Measurements from ENCODE around the gene HSD3B2. TPM values are rescaled to one million over a fixed set of nuclear protein-coding genes. Genes with fewer than 3 reads are reported as not detected.

HSD3B2 gene
- total RNA-seq, 2 donors from 2014 or later, result not detected

- DNase-seq, result no peak
- intact Hi-C loops (cut with DNase I), result no loop called here
- no peak for ATAC-seq
Measured at GRCh38 chr1:119390526-119390925, 24.4 kb upstream of the HSD3B2 start.

GRCh38 chr1:119391749-119392148 is 23.2 kb upstream of the HSD3B2 start:
- no peak for DNase-seq
- intact Hi-C loops (cut with DNase I), result no loop called here
- no peak for ATAC-seq

GRCh38 chr1:119394085-119394484 is 20.9 kb upstream of the HSD3B2 start:
- intact Hi-C loops (cut with DNase I), result no loop called here
- ATAC-seq (no peak), DNase-seq (no peak)

- DNase-seq, result no peak
- no peak for ATAC-seq
Measured at GRCh38 chr1:119396982-119397381, 18.0 kb upstream of the HSD3B2 start.

GRCh38 chr1:119397986-119398385 is 17.0 kb upstream of the HSD3B2 start:
- intact Hi-C loops (cut with DNase I), result no loop called here
- no peak for ATAC-seq

More at GRCh38 chr1:119396982-119397381, 18.0 kb upstream of the HSD3B2 start:
- intact Hi-C loops (cut with DNase I), result no loop called here

GRCh38 chr1:119404736-119405135 is 10.2 kb upstream of the HSD3B2 start:
- intact Hi-C loops (cut with DNase I), result no loop called here
- ATAC-seq (no peak), DNase-seq (no peak)

More at GRCh38 chr1:119397986-119398385, 17.0 kb upstream of the HSD3B2 start:
- no peak for DNase-seq

- ATAC-seq (no peak), DNase-seq (no peak)
- intact Hi-C loops (cut with DNase I), result no loop called here
Measured at GRCh38 chr1:119409731-119410130, 5.2 kb upstream of the HSD3B2 start.

- DNase-seq (no peak), ATAC-seq (no peak)
- intact Hi-C loops (cut with DNase I), result no loop called here
Measured at GRCh38 chr1:119410961-119411360, 4.0 kb upstream of the HSD3B2 start.

GRCh38 chr1:119416006-119416640 is 1.2 kb downstream of the HSD3B2 start:
- intact Hi-C loops (cut with DNase I), result no loop called here
- no peak for DNase-seq
- no peak for ATAC-seq

- DNase-seq (no peak), ATAC-seq (no peak)
- intact Hi-C loops (cut with DNase I), result no loop called here
Measured at GRCh38 chr1:119419109-119419508, 4.2 kb downstream of the HSD3B2 start.

- intact Hi-C loops (cut with DNase I), result no loop called here
- DNase-seq (no peak), ATAC-seq (no peak)
Measured at GRCh38 chr1:119420638-119421037, 5.7 kb downstream of the HSD3B2 start.

GRCh38 chr1:119422631-119423030 is 7.7 kb downstream of the HSD3B2 start:
- ATAC-seq, result no peak
- DNase-seq, result no peak
- intact Hi-C loops (cut with DNase I), result no loop called here

GRCh38 chr1:119428991-119429390 is 14.0 kb downstream of the HSD3B2 start:
- no peak for DNase-seq
- no peak for ATAC-seq
- intact Hi-C loops (cut with DNase I), result no loop called here

GRCh38 chr1:119429687-119430086 is 14.7 kb downstream of the HSD3B2 start:
- no peak for ATAC-seq
- intact Hi-C loops (cut with DNase I), result no loop called here
- no peak for DNase-seq

GRCh38 chr1:119430486-119430885 is 15.5 kb downstream of the HSD3B2 start:
- intact Hi-C loops (cut with DNase I), result no loop called here
- ATAC-seq (no peak), DNase-seq (no peak)

- ATAC-seq, result no peak
- no peak for DNase-seq
- intact Hi-C loops (cut with DNase I), result no loop called here
Measured at GRCh38 chr1:119431836-119432235, 16.9 kb downstream of the HSD3B2 start.

- DNase-seq, result no peak
- no peak for ATAC-seq
- intact Hi-C loops (cut with DNase I), result no loop called here
Measured at GRCh38 chr1:119435052-119435451, 20.1 kb downstream of the HSD3B2 start.

- intact Hi-C loops (cut with DNase I), result no loop called here
- DNase-seq (no peak), ATAC-seq (no peak)
Measured at GRCh38 chr1:119438761-119439160, 23.8 kb downstream of the HSD3B2 start.

GRCh38 chr1:119440721-119441307 is 25.9 kb downstream of the HSD3B2 start:
- ATAC-seq (no peak), DNase-seq (no peak)
- intact Hi-C loops (cut with DNase I), result no loop called here

- DNase-seq, result no peak
- ATAC-seq, result no peak
- intact Hi-C loops (cut with DNase I), result no loop called here
Measured at GRCh38 chr1:119442756-119443155, 27.8 kb downstream of the HSD3B2 start.

GRCh38 chr1:119446321-119446720 is 31.4 kb downstream of the HSD3B2 start:
- intact Hi-C loops (cut with DNase I), result no loop called here
- no peak for DNase-seq
- no peak for ATAC-seq

Data from left cardiac atrium (tissue), 4 donors.